ENCODE data around the gene PNRC2. TPM values are rescaled to one million over a fixed set of nuclear protein-coding genes. Genes with fewer than 3 reads are reported as not detected.

Gene PNRC2
- total RNA-seq, 4 donors from 2014 or later, result 42.6 to 123 (median 88.7) TPM

- Histone ChIP-seq H3K27ac (no peak overlapping the region), H3K9me3 (no peaks in the 10 kb centered on the region), H3K27me3 (no peaks in the 10 kb centered on the region), H3K4me1 (peaks cover 0 to 25% (median 3%) of the 10 kb centered on the region in 3 donors), H3K36me3 (peaks cover 0 to 85% (median 19%) of the 10 kb centered on the region in 3 donors), H3K4me3 (no peak overlapping the region)
- intact Hi-C loops (cut with DNase I), result no loop called here
- no peak for DNase-seq
- TF ChIP-seq CTCF (IDR thresholded peaks at IDR 0.05) (no peak), POLR2A (IDR thresholded peaks at IDR 0.05) (no peak)
These were observed 7.4 kb downstream of the PNRC2 start for GRCh38 chr1:23966973-23967493.

- Histone ChIP-seq H3K9me3 (no peaks in the 10 kb centered on the region), H3K27ac (no peak overlapping the region), H3K4me1 (peaks cover 0 to 23% (median 3%) of the 10 kb centered on the region in 3 donors), H3K27me3 (no peaks in the 10 kb centered on the region), H3K36me3 (peaks cover 0 to 92% (median 19%) of the 10 kb centered on the region in 3 donors), H3K4me3 (no peak overlapping the region)
- intact Hi-C loops (cut with DNase I), result no loop called here
- DNase-seq, result no peak
- 74 to 89% methylated on average over 2 of the region's 2 CpGs for WGBS, 2 donors
- TF ChIP-seq POLR2A (IDR thresholded peaks at IDR 0.05) (no peak), CTCF (IDR thresholded peaks at IDR 0.05) (no peak)
These were observed 8.2 kb downstream of the PNRC2 start for GRCh38 chr1:23967871-23968270.

- peaks cover 0 to 28% (median 3%) of the 10 kb centered on the region in 3 donors for H3K36me3 ChIP-seq
- H3K27me3 ChIP-seq, result no peaks in the 10 kb centered on the region
- DNase-seq, result no peak
- H3K4me1 ChIP-seq, result peaks cover 15 to 64% (median 35%) of the 10 kb centered on the region in 3 donors
- no peaks in the 10 kb centered on the region for H3K9me3 ChIP-seq
- TF ChIP-seq POLR2A (IDR thresholded peaks at IDR 0.05) (no peak), CTCF (IDR thresholded peaks at IDR 0.05) (no peak)
- 46 to 63% methylated on average over 2 to 4 of the region's 4 CpGs for WGBS, 2 donors
- H3K27ac ChIP-seq, result peak overlapping the region in 2 of 4 donors; percentile 35 to 57
- no peak overlapping the region for H3K4me3 ChIP-seq
- intact Hi-C loops (cut with DNase I), result no loop called here
These were observed 17.7 kb downstream of the PNRC2 start for GRCh38 chr1:23977187-23977853.

- Histone ChIP-seq H3K27me3 (no peaks in the 10 kb centered on the region), H3K9me3 (no peaks in the 10 kb centered on the region), H3K4me3 (no peak overlapping the region), H3K4me1 (peaks cover 15 to 64% (median 35%) of the 10 kb centered on the region in 3 donors), H3K36me3 (peaks cover 0 to 23% (median 3%) of the 10 kb centered on the region in 3 donors), H3K27ac (peak overlapping the region in 2 of 4 donors; percentile 7 to 9)
- no peak for DNase-seq
- TF ChIP-seq POLR2A (IDR thresholded peaks at IDR 0.05) (no peak), CTCF (IDR thresholded peaks at IDR 0.05) (no peak)
- 63 to 65% methylated on average over 1 of the region's 1 CpG for WGBS, 2 donors
- intact Hi-C loops (cut with DNase I), result no loop called here
These were observed 18.2 kb downstream of the PNRC2 start for GRCh38 chr1:23977854-23978191.

GRCh38 chr1:23978805-23979204 lies 19.2 kb downstream of the PNRC2 start:
- Histone ChIP-seq H3K4me3 (peak overlapping the region; percentile 90 to 99 (median 96)), H3K36me3 (peaks cover 0 to 14% (median 0%) of the 10 kb centered on the region in 3 donors), H3K27ac (peak overlapping the region in 3 of 4 donors; percentile 96 to 98 (median 97)), H3K9me3 (no peaks in the 10 kb centered on the region), H3K4me1 (peaks cover 15 to 58% (median 34%) of the 10 kb centered on the region in 3 donors), H3K27me3 (no peaks in the 10 kb centered on the region)
- no peak for TF ChIP-seq CTCF (IDR thresholded peaks at IDR 0.05)
- TF ChIP-seq POLR2A (IDR thresholded peaks at IDR 0.05), result no peak
- WGBS, 2 donors, result 2% methylated on average over 4 of the region's 4 CpGs
- DNase-seq, result no peak
- intact Hi-C loops (cut with DNase I), result no loop called here
